HG03565 (cell line): ENCODE results near the gene ARMC3.

ENCODE experiments used
- ATAC-seq: cut with Tn5 transposase; IDR thresholded peaks from one replicate; pipeline ENCODE4 v1.9.1; 2021; ENCODE audit warnings: mild to moderate bottlenecking, moderate library complexity; ENCODE audit not compliant: unreplicated experiment

ARMC3 gene

DNA sequence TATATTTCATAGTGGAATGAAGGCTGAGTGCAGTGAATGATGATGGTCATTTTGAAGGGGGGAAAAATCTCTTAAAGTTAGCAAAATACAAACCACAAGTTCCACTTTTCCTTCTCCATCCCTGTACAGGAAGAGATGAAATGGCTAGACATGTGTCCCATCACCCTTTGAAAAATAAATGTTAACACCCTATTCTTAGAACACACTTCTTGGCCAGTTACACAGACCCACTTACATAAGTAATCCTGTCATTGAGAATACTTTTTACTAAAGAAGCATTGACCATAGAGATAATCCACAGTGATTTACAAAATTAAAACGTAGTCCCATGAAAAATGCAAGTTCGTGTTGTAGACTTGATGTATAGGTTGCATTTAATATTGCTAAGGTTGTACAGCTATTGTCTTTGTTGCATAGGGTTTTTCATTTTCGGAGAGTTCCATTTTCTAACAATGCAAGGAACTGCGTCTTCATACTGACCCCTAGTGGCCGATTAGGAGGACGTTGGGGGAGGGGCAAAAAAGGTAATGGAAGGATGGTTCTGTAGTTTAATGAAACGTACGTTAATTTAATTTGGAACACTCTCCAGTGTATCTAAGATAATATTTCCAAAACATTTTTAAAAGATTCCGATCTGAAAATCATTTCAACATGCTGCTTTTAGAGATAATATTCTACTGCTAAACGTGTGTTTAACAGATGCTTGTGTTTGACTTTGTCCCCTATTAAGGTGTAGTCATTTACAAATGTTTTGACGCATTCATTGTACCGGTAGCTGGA is 60.9 kb downstream of the ARMC3 start:
- no peak for ATAC-seq

DNA sequence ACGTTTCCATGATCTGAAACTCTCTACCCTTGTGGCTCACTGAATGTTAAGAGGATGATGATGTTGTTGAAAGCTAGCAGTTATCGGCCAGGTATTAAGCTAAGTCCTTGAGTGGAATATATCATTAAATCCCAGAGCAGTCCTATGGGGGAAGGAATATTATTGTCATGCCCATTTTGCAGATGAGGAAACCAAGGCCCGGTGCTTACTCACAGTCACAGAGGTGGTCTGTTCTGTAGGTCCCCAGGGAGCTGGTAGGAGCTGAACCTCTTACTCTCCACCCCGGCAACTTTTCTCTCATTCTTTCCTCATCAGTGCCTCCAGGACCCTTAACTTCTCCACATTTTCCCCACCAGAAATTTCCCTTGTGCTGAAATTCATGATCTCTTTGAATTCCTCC is 62.6 kb downstream of the ARMC3 start:
- no peak for ATAC-seq

DNA sequence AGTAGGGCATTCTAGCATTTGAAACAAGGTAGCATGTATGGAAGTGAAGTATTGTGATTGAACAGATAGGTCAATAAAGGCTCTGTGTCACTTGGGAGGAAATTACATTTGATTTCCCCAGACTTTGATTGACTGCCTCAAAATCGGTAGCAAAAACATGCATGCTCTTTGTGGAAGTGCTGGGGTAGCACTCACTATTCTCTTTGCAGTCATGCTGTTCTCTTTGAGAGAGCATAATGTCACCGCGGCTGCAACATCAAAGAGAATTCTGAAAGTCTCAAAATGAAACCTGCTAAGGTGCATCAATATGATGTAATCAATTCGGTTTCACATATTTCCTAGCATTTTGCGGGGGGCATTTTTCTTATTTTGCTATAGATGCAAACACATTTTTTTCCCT is 64.2 kb downstream of the ARMC3 start:
- peak; percentile 74 for ATAC-seq

GRCh38 chr10:22992621-22993020 is 64.8 kb downstream of the ARMC3 start:
- ATAC-seq = no peak

DNA sequence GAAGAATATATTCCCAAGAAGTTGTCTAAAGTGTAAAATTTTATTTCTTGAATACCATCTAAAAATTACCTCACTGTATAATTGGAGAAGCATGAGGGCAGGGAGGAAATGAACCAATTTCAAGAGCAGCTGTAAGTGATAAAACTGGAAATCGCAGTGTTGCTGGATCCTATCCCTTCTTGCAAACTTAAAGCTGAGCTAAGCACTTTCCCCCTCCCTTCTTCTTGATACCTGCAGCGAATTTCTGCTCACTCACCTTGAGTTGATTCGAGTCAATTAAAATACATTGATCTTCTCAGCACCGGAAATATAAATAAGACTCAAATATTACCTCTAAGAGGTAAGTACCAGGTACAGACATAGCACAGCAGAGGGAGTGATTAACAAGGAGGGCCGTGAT is 65.5 kb downstream of the ARMC3 start:
- no peak for ATAC-seq

- ATAC-seq = no peak
These were observed 69.2 kb downstream of the ARMC3 start for GRCh38 chr10:22997096-22997495.

GRCh38 chr10:22998091-22998490 is 70.2 kb downstream of the ARMC3 start:
- ATAC-seq = no peak

DNA sequence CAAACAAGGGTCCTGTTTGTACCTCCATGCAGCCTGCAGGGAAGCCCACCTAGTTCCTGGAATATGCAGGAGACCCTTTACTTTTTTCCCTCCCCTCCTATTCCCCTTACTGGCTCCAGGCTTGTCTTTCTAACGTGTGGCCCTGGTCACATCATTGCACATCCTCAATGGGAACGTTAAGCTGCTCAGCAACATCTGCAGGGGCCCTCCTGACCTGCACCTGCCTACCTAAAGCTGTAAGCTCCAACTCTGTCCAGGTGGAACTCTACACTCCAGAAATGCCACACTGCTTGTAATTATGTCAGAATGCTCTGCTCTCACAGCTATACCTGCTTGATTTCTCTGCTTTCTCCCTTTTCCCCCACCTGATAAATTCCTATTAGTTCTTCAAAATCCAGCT is 72.1 kb downstream of the ARMC3 start:
- ATAC-seq = no peak

GRCh38 chr10:23001901-23002516 is 74.2 kb downstream of the ARMC3 start:
- ATAC-seq = no peak

DNA sequence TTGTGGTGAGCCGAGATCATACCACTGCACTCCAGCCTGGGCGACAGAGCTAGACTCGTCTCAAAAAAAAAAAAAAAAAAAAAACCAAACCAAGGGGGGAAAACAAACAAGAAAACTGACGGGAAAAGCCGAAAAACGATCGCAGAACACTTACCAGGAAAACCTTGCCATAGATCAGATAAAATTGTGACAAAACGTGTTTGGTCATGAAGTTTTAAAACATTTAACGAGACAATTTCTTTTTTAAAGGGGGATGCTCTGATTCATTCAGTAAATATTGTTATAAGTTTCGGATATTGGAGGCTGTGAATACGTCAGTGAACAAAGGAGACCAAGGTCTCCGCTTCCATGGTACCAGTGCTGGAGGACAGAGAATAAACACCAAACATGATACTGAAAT is 77.3 kb downstream of the ARMC3 start:
- ATAC-seq = no peak

GRCh38 chr10:23013581-23014335 is 85.9 kb downstream of the ARMC3 start:
- no peak for ATAC-seq

GRCh38 chr10:23015021-23015707 is 87.3 kb downstream of the ARMC3 start:
- peak; percentile 99 for ATAC-seq

DNA sequence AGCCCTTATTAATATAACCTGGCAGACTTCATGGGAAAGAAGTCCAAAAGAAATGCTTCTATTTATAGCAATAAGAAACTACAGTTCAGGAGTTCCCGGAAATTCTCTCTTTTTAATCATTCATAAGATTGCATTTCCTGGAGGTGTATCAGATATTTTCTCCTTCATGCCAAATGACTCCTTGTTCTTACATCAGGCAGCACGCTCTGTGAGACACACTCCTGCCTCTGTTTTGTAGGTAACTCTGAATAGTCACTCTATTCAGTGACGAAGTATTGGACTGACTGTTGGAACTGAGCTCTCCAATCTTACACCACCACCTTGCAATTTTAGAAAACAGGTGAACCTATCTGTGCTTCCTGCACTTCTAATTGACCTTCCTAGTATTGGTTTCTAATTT is 88.8 kb downstream of the ARMC3 start:
- ATAC-seq = no peak

- no peak for ATAC-seq
These were observed 91.8 kb downstream of the ARMC3 start for GRCh38 chr10:23019633-23020032.

DNA sequence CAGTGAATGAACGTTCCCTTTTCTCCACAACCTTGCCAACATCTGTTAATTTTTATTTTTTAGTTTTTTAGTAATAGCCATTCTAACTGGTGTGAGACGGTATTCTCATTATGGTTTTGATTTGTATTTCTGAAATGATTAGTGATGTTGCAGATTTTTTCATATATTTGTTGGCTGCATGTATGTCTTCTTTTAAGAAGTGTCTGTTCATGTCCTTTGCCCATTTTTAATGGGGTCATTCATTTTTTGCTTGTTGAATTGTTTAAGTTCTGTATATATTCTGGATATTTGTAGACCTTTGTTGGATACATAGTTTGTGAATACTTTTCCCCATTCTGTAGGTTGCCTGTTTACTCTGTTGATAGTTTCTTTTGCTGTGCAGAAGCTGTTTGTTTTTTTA is 93.6 kb downstream of the ARMC3 start:
- ATAC-seq = no peak

- no peak for ATAC-seq
These were observed 96.1 kb downstream of the ARMC3 start for GRCh38 chr10:23024002-23024401.

GRCh38 chr10:23031318-23031717 is 103.5 kb downstream of the ARMC3 start:
- no peak for ATAC-seq

DNA sequence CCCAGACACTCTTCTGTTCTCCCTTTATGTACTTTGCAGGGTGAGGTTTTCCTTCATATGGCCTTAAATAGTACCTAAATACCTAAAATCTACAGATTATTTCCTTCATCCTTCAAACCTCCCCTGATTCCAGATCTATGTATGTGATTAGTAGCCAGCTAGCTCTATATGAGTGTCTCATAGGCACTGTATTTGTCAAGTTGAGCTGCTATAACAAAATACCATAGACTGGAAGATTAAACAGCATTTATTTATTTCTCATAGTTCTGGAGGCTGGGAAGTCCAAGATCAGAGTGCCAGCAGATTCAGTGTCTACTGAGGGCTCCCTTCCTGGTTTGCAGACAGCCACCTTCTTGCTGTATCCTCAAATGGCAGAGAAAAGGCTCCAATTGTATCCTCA is 106.9 kb downstream of the ARMC3 start:
- ATAC-seq = no peak

DNA sequence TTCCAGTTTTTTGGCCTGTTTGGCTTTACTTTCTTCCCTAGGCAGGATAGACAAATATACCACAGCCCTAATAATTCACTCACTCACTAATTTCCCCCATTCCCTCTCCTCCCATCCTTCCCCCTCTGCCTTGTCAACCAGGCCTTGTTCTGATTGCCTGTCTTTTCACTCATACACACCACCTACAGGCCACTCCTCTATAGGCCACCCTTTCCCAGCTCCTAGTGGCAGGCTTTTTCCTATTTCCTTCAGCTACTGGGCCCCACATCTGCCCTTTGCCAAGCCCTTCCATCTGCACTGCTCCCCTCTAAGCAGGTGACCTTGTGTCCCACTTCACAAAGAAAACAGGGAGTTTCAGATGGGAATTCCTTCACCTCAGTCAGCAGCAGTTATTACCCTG is 107.7 kb downstream of the ARMC3 start:
- no peak for ATAC-seq

DNA sequence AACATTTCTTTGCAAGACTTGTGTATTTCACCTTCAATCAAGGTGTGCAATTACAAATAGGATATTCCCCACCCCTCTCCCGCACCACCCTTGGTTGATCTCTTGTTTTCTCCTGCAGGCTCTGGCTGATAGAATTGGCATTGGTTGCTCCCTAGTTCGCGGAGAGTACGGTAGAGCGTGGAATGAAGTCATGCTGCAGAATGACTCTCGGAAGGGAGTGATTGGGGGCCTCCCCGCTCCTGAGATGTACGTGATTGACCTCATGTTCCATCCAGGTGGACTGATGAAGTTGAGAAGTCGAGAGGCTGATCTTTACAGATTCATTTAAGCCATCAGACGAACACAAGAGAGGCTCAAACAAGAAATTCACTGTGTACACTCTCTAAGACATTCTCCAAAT is 109.3 kb downstream of the ARMC3 start:
- no peak for ATAC-seq

DNA sequence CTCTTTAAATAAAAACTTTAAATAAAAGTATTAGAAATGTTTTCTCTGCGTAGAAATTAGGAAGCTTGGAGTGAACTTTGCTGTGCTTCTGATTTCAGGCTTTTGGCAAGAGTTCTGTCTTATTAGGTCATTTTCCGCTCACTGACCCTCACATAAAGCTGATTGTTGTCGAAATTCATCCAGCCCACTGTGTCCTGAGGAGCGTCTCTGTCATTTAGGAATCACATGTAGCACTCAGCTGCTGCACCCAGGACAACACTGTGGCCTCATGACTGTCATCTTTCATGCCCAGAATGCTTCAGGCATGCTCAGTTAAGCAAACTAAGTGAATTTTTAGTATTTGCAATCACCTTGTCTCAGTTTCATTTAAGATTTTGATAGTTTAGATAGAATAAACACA is 109.7 kb downstream of the ARMC3 start:
- no peak for ATAC-seq
